PC-9 (cell line): ENCODE data around the gene NHSL1.

Source experiments
- EZH2 ChIP-seq: fragments of 200-600 bp; sonication (generic); IDR thresholded peaks from 2 replicates; pipeline ENCODE4 v1.8.0; 2017; ENCODE audit warnings: antibody characterized with exemption, low read depth
- TF ChIP-seq, protein P1 (sequence below): fragments of 200-600 bp; sonication (generic); conservative IDR thresholded peaks from 2 replicates; pipeline ENCODE4 v1.6.1; 2017; ENCODE audit warnings: mixed run types, antibody characterized with exemption, mild to moderate bottlenecking, moderate library complexity

DNA sequence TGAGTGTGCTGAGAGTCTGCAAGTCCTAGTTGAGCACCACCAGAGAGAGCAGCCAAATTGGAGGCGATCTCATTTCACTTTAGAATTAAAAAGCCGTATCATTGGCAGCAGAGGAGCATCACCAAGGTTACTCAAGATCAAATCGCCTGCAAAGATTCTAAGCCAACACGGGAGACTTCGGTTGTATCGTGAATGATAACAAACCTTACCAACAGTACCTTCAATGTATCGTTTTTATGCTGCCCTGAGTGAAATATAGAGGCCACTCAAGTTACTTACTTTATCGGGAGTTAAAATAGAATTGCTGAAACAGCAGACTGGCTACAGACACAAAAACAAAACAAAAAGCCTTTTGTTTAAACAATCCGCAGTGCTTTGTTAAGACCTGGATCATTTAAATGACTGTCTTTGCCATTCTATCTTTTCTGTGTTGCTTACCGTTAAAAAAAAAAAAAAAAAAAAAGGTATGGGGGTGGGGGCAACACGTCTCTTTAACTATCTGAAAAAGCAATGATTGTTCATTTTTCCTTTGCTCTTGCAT is 14.2 kb downstream of the NHSL1 start:
- TF ChIP-seq, protein P1, sequence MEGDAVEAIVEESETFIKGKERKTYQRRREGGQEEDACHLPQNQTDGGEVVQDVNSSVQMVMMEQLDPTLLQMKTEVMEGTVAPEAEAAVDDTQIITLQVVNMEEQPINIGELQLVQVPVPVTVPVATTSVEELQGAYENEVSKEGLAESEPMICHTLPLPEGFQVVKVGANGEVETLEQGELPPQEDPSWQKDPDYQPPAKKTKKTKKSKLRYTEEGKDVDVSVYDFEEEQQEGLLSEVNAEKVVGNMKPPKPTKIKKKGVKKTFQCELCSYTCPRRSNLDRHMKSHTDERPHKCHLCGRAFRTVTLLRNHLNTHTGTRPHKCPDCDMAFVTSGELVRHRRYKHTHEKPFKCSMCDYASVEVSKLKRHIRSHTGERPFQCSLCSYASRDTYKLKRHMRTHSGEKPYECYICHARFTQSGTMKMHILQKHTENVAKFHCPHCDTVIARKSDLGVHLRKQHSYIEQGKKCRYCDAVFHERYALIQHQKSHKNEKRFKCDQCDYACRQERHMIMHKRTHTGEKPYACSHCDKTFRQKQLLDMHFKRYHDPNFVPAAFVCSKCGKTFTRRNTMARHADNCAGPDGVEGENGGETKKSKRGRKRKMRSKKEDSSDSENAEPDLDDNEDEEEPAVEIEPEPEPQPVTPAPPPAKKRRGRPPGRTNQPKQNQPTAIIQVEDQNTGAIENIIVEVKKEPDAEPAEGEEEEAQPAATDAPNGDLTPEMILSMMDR = no peak
- no peak for TF ChIP-seq EZH2
